Keratinocyte (primary cell): ENCODE results near the gene KCNQ2. TPM values are rescaled to one million over a fixed set of nuclear protein-coding genes. Genes with fewer than 3 reads are reported as not detected.

Source experiments
- DNase-seq: peaks from one replicate; pipeline ENCODE4 v3.0.0-alpha.2; 2011; ENCODE audit warnings: low read depth, missing footprints, low spot score
- FAIRE-seq: peaks from 2 replicates; lab custom pipeline; 2011; peaks lifted over from hg19 to GRCh38; lab: Jason Lieb, UNC
- H2AFZ ChIP-seq: 2 replicates; pipeline ENCODE4 v1.6.0; 2012; ENCODE audit warnings: low read length, control low read depth, inconsistent platforms; ENCODE audit not compliant: control insufficient read depth
- H3K27ac ChIP-seq: 2 replicates; pipeline ENCODE4 v1.5.1; 2011; ENCODE audit warnings: low read length; ENCODE audit not compliant: control insufficient read depth, insufficient read depth
- H3K27me3 ChIP-seq: 3 replicates; pipeline ENCODE4 v1.6.0; 2011; ENCODE audit warnings: low read length; ENCODE audit not compliant: control insufficient read depth, insufficient read depth; ENCODE audit errors: extremely low read depth
- H3K36me3 ChIP-seq, 2 experiments: 2 replicates in 1 of 2; 3 replicates in 1 of 2; pipeline ENCODE4 v1.5.1; 2011; ENCODE audit warnings: low read length in 2 of 2, mild to moderate bottlenecking in 1 of 2; ENCODE audit not compliant: control insufficient read depth in 2 of 2, insufficient read depth in 2 of 2; ENCODE audit errors: extremely low read depth in 1 of 2
- H3K4me1 ChIP-seq: 3 replicates; pipeline ENCODE4 v1.5.1; 2011; ENCODE audit warnings: low read length; ENCODE audit not compliant: control insufficient read depth, insufficient read depth; ENCODE audit errors: extremely low read depth
- H3K4me2 ChIP-seq: 3 replicates; pipeline ENCODE4 v1.6.0; 2011; ENCODE audit warnings: low read depth, low read length; ENCODE audit not compliant: control insufficient read depth, insufficient read depth; ENCODE audit errors: extremely low read depth
- H3K4me3 ChIP-seq, 3 experiments: fragments of 200-600 bp in 1 of 3; sonication (generic) in 1 of 3; 2 replicates in 2 of 3; 3 replicates in 1 of 3; pipeline ENCODE4 v1.5.1; 2011 to 2016; ENCODE audit warnings: low read length in 3 of 3, mild to moderate bottlenecking in 3 of 3, control low read depth in 2 of 3, inconsistent platforms in 1 of 3, low read depth in 1 of 3, mixed read lengths in 1 of 3, mixed run types in 1 of 3, moderate library complexity in 1 of 3; ENCODE audit not compliant: control insufficient read depth in 2 of 3, insufficient read depth in 2 of 3; ENCODE audit errors: extremely low read depth in 1 of 3
- H3K79me2 ChIP-seq: 2 replicates; pipeline ENCODE4 v1.6.0; 2012; ENCODE audit warnings: low read length; ENCODE audit not compliant: control insufficient read depth, insufficient read depth
- H3K9ac ChIP-seq: 3 replicates; pipeline ENCODE4 v1.6.0; 2011; ENCODE audit warnings: low read length; ENCODE audit not compliant: control insufficient read depth, insufficient read depth; ENCODE audit errors: extremely low read depth
- H3K9me1 ChIP-seq: 3 replicates; pipeline ENCODE4 v1.6.0; 2011; ENCODE audit warnings: low read length; ENCODE audit not compliant: control insufficient read depth, insufficient read depth; ENCODE audit errors: extremely low read depth
- H3K9me3 ChIP-seq: 2 replicates; pipeline ENCODE4 v1.5.1; 2012; ENCODE audit warnings: low read depth, low read length; ENCODE audit not compliant: control insufficient read depth
- H4K20me1 ChIP-seq: 3 replicates; pipeline ENCODE4 v1.6.0; 2011; ENCODE audit warnings: low read length; ENCODE audit not compliant: control insufficient read depth, insufficient read depth; ENCODE audit errors: extremely low read depth
- EZH2 ChIP-seq: IDR thresholded peaks from one replicate; pipeline ENCODE4 v1.6.1; 2012; ENCODE audit warnings: inconsistent platforms, mild to moderate bottlenecking, low read length, moderate library complexity
- dilution Hi-C: fragments of 300-500 bp; cut with MboI; formaldehyde crosslinking; loops from one replicate; pipeline ENCODE4 v1.7.0; 2020; ENCODE audit warnings: low sequenced_read_pairs; ENCODE audit not compliant: extremely low pct_ligation_motif_present
- polyA plus RNA-seq, 5 experiments: library from polyadenylated mRNA; depleted of rRNA in 3 of 5; stranded (reverse) in 3 of 5; stranded (forward) in 1 of 5; unstranded in 1 of 5; fragments of >200 nt; gene quantifications; 1 replicate in 1 of 5; 2 replicates in 3 of 5; 3 replicates in 1 of 5; pipeline versions ENCODE4 v1.2.1 to v1.2.3, GENCODE V29; 2011 to 2012; ENCODE audit warnings: missing spikeins in 2 of 5, low read depth in 1 of 5, low replicate concordance in 1 of 5
- TF ChIP-seq, protein P1 (sequence below), 3 experiments: IDR thresholded peaks in 1 of 3; conservative IDR thresholded peaks in 1 of 3; optimal IDR thresholded peaks in 1 of 3; 2 replicates in 2 of 3; 3 replicates in 1 of 3; pipeline versions ENCODE3 to v1.5.1; 2011; ENCODE audit warnings: low read length in 3 of 3, mild to moderate bottlenecking in 3 of 3, moderate library complexity in 2 of 3, control low read depth in 1 of 3, inconsistent platforms in 1 of 3; ENCODE audit not compliant: insufficient read depth in 2 of 3; ENCODE audit errors: extremely low read depth in 1 of 3

KCNQ2 gene
- polyA plus RNA-seq, 1 donor (not counting 4 experiments of a cell fraction or from before 2014, with no cell fraction given): not detected

DNA sequence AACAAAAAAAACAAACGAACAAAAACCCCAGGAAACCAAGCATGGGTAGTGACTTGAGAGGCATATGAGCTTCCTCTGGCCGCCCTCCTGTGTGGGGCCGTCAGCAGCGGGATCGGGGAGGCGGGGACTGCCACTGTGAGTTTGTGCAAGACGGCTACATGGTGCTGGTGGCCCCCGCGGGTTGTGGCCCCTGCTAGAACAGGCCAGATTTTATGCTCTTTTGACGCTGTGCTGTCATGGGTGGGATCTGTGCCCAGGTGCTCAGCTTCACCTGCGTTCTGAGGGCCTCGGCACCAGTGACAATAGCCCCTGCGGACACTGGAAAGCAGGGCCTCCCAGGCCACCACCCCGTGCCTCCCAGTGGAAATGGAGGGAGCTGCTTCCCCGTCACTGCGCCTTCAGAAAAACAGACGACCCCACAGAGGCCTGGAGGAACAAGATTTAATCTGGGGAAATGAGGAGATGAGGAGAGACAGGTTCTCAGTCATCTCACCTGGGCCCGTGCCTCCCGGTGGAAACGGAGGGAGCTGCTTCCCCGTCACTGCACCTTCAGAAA is 4.7 kb upstream of the KCNQ2 start:
- peaks cover 66% of the 10 kb centered on the region for H3K27me3 ChIP-seq
- no peaks in the 10 kb centered on the region for H3K4me1 ChIP-seq
- H4K20me1 ChIP-seq: peaks cover 5% of the 10 kb centered on the region
- no peak overlapping the region for H2AFZ ChIP-seq
- no peak for FAIRE-seq
- no peaks in the 10 kb centered on the region for H3K36me3 ChIP-seq
- no peaks in the 10 kb centered on the region for H3K9me1 ChIP-seq
- TF ChIP-seq EZH2: no peak
- TF ChIP-seq, protein P1, sequence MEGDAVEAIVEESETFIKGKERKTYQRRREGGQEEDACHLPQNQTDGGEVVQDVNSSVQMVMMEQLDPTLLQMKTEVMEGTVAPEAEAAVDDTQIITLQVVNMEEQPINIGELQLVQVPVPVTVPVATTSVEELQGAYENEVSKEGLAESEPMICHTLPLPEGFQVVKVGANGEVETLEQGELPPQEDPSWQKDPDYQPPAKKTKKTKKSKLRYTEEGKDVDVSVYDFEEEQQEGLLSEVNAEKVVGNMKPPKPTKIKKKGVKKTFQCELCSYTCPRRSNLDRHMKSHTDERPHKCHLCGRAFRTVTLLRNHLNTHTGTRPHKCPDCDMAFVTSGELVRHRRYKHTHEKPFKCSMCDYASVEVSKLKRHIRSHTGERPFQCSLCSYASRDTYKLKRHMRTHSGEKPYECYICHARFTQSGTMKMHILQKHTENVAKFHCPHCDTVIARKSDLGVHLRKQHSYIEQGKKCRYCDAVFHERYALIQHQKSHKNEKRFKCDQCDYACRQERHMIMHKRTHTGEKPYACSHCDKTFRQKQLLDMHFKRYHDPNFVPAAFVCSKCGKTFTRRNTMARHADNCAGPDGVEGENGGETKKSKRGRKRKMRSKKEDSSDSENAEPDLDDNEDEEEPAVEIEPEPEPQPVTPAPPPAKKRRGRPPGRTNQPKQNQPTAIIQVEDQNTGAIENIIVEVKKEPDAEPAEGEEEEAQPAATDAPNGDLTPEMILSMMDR (optimal IDR thresholded peaks at IDR 0.05 in 1 of 3, IDR thresholded peaks at IDR 0.05 in 1 of 3, conservative IDR thresholded peaks at IDR 0.05 in 1 of 3; ENCODE audit: extremely low read depth in 1 of 3, insufficient read depth in 2 of 3, low read length in 3 of 3): no peak
- H3K9ac ChIP-seq: no peak overlapping the region
- no peak overlapping the region for H3K27ac ChIP-seq
- DNase-seq: no peak
- dilution Hi-C loops: no loop called here
- no peaks in the 10 kb centered on the region for H3K79me2 ChIP-seq
- H3K9me3 ChIP-seq: no peaks in the 10 kb centered on the region
- H3K4me3 ChIP-seq: no peak overlapping the region
- no peak overlapping the region for H3K4me2 ChIP-seq

DNA sequence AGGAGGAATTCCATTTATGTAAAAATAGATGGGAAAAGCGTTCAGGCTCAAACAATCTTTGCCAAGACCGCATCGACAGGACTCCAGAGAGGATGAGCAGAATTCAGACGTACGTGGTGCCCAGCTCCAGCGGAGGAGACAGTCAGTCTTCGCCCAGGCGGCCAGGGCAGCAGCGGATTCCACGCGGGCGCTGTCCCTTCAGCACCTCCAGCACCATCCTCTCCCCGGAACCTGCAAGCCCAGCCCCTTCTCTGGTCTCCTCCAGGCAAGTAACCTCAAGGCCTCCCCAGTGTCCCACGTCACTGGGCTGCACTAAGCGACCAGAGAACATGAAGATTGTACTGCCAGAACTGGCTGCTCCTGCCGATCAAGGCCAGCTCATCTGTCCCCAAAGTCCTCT is 2.8 kb upstream of the KCNQ2 start:
- dilution Hi-C loops: no loop called here
- H3K9ac ChIP-seq: no peak overlapping the region
- TF ChIP-seq, protein P1 (optimal IDR thresholded peaks at IDR 0.05 in 1 of 3, IDR thresholded peaks at IDR 0.05 in 1 of 3, conservative IDR thresholded peaks at IDR 0.05 in 1 of 3; ENCODE audit: extremely low read depth in 1 of 3, insufficient read depth in 2 of 3, low read length in 3 of 3): no peak
- TF ChIP-seq EZH2: no peak
- peaks cover 5% of the 10 kb centered on the region for H4K20me1 ChIP-seq
- H3K4me2 ChIP-seq: no peak overlapping the region
- H3K9me3 ChIP-seq: no peaks in the 10 kb centered on the region
- peaks cover 72% of the 10 kb centered on the region for H3K27me3 ChIP-seq
- no peaks in the 10 kb centered on the region for H3K4me1 ChIP-seq
- FAIRE-seq (no peak), DNase-seq (no peak)
- no peaks in the 10 kb centered on the region for H3K9me1 ChIP-seq
- H3K36me3 ChIP-seq: no peaks in the 10 kb centered on the region
- H3K79me2 ChIP-seq: no peaks in the 10 kb centered on the region
- H3K4me3 ChIP-seq: no peak overlapping the region
- H3K27ac ChIP-seq: no peak overlapping the region
- no peak overlapping the region for H2AFZ ChIP-seq
